ENCODE measurements around the gene KPNA1.
"Not testable (repeated sequence)": the region's sequence is repeated elsewhere in the genome, so short reads cannot be mapped to it uniquely, and the experiment has no call there.

Gene KPNA1

DNA sequence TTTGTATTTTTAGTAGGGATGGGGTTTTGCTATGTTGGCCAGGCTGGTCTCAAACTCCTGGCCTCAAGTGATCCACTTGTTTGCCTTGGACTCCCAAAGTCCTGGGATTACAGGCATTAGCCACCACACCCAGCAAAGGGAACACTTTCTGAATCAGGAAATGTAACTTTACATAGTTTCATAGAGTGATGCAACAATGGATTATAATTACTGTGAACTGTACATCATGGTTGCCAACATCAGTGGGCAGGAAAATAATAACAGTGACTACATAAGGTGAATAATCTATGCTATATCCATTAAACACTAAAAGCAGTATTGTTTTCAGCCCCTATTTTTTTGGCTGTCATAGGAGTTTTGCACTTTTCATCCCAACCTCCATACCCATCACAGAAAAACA lies 5.0 kb upstream of the KPNA1 start:
- no peak for DNase-seq

DNA sequence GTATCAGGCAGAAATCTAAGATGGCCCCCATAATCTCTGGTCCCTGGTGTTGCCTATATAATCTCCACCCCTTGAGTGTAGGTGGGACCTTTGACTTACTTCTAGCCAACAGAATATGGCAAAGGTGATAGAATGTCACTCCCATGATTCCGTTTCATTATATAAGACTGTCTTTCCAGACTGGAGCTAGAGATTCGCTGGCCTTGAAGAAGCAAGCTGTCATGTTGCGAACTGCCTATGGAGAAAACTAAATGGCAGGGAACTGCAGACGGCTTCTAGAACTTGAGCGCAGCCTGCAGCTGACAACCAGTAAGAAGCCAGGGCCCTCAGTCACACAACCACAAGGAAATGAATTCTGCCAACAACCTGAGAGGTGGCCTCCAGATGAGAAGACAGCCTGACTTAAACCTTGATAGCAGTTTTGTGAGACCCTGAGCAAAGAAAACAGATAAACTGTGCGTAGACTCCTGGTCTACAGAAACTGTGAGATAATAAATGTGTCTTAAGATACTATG lies 2.2 kb upstream of the KPNA1 start:
- DNase-seq, result no peak

DNA sequence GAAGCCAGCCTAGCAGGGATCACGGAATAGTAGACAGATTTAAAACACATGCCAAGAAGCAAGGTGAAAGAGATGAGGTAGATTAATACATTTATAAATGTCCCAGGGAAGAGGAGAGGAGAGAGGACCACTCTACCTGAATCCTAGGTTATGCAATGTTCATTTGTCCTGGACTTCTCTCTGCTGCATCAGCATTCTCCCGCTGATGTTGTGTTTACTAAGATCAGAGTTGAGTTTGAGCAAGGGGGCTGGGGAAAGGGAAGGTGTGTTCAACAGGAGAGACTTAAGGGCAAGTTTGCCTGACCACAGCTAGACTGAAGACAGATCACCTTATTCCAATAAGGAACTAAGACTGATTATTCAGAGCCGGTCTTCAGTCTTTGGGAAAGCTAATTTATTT lies 1.1 kb upstream of the KPNA1 start:
- no peak for DNase-seq

DNA sequence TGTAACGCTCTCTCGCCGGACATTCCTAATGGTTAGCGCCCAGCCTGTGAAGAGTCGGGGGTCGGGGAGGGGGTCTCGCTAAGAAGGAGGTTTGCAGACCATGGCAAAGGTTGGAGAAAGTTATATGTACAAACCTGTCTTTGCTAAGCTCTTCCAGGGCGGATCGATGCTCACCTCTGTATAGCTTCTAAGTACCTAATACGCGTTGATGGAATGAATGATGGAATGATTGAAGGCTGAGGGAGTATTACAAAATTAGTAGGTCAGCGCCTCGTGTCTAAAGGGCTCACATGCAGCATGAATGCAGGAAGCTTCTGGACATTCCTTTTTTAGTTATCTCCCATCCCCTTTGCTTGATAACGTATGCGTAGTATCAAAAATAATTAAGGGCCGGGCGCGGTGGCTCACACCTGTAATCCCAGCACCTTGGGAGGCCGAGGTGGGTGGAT lies 305 bp upstream of the KPNA1 start:
- no peak for DNase-seq

DNA sequence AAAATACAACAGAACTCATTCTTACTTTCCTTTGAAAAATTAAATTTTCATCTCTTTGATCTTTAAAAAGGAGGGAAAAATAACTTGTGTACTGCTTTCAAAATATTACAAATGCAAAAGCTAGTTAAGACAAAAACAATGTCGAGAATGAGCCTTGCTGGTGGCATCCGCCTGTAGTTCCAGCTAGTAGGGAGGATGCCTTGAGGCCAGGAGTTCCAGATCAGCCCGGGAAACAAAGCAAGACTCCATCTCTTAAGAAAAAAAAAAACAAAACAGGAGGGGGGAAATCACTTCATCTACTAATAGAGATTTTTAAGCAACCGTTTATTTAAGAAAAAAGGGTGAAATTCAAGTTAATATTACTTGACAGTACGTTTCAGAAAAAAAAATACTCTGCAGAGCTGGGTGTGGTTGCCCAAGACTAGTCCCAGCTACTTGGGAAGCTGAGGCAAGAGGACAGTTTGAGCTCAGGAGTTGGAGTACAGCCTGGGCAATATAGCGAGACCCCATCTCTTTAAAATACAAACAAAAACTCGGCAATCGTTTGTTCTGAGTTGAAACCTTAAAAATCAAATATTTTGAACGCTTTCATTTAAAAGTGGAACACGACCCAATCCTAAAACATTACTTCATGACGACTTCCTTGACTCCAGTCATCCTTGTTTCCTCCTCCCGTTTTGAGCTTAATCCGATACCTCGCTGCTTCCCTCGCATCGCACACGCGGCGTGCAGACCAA lies 1.2 kb downstream of the KPNA1 start:
- no peak for DNase-seq

DNA sequence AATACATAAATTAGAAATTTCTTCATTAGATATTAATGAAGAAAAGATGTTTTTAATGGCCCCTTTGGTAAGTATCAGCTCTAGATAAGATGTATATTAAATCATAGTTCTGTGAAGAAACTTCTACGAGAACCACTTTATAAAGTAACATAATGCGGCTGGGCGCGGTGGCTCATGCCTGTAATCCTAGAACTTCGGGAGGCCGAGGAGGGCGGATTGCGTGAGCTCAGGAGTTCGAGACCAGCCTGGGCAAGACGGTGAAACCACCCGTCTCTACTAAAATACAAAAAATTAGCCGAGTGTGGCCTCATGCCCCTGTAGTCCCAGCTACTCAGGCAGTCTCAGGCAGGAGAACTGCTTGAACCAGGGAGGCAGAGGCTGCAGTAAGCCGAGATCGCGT lies 2.5 kb downstream of the KPNA1 start:
- DNase-seq, result no peak

DNA sequence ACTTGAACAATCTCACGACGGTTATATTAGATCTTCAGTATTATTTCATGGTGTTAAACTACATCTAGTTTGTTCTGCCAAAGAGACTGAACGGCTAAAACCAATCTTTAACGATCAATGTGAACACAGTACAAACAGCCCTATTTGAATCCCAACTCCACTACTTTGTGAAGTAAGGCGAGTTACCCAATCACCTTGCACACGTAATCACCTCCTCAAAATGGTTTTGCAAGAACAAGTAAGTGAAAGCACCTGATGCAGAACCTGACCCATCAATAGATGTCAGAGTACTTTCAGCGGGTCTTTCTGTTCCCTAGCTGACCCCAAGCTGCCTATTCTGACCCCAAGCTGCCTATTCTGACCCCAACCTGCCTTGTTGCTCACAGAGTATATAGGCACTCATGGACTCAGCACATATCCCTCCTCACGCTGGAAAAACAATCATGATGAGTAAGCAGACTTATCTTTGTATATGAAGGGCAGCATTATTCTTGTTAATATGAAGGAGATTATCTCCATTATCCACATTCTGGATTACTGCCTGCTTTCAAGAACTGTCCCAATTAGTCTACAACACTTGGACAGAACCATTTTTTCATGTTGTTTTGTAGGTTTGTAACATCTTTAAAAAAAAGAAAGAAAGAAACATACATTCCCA lies 3.7 kb downstream of the KPNA1 start:
- DNase-seq, result no peak

DNA sequence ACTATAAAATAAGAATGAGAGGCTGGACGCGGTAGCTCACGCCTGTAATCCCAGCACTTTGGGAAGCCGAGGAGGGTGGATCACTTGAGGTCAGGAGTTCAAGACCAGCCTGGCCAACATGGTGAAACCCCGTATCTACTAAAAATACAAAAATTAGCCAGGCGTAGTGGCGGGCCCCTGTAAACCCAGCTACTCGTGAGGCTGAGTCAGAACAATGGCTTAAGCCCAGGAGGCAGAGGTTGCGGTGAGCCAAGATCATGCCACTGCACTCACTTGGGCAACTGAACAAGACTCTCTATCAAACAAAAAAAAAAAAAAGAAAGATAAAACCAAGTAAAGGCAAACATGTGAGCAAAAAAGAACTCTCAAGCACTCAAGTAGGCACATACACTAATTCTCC lies 5.8 kb downstream of the KPNA1 start:
- not testable (repeated sequence) for DNase-seq

DNA sequence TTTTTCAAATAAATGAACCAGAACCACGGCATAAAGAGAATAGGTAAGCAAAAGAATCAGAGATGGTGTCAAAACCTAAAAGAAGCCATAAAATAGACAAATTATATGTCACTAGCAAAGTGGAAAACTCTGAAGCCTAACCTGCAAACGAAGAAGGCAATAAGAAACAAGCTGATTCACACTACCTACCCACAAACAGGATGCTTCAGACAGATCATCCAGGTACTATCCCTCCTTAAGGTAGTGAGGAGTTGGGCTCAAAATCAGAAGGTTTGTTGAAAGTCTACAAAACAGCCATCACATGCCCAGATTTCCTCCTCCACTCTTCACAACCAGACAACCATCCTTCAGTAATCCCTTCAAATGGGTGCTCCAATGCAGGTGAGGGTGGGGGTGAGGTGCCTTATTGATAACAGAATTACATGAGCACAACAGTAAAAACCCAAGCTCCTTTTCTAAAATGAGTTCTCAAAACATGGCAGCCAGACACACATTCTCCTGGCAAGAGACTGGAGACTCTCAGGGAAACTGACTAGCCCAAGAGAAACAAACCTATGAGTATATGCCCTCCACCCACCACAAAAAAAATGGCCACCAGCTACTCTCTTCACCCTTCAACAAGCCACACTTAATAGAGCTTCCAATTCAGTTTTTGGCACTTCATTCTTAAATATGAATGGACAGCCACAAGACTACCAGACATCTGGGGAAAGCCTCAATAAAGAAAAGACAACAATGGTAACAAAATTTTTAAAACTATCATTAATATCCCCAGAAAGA lies 6.4 kb downstream of the KPNA1 start:
- no peak for DNase-seq

DNA sequence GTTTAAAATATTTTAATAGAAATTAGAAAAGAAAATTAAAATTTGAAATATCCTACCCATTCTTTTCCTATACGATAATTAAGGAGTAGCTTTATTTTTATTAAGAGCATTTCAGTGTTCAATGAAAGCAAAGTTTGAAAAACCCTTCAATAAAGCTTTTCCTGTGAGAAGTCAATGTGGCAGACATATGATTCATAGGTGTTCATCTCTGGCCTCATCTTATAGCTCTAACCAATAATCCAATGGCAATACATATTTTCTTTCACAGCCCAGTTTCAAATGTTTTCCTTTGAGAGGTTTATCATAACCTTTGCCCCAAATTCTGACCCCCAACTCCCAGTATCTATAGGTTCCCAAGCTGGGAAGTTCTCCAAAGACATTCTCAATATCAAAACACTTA lies 8.3 kb downstream of the KPNA1 start:
- DNase-seq, result no peak

DNA sequence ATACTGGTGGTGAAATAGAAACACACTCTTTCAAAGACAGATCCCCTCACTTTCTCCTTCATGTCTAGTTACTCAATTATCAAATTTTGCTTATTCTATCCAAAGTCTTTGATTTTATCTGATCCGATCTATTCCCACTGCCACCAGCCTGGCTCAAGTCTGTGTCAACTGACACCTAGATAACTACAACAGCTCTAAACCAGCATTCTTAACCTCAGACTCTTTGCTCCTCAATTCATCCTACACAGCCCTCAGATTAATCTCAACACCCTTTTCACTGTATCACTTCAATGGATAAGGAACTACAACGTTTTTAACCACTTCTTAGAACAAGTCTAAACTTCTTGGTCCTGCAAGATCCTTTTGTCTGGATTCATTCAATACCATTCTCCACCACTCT lies 9.1 kb downstream of the KPNA1 start:
- no peak for DNase-seq

DNA sequence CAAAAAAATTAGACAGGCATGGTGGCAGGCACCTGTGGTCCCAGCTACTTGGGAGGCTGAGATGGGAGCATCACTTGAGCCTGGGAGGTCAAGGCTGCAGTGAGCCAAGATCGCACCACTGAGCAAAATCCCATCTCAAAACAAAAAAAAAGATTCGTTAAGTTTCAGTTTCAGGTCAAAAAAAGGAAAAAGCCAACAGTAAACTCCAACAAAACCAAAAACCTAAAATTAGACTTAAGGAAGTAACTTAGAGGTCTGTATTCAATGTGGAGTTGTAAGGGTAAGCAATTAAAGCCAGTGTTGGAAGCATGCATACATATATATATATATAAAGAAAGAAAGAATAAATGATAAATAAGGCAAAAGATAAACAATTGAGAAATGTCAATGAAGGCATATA lies 11.8 kb downstream of the KPNA1 start:
- no peak for DNase-seq

DNA sequence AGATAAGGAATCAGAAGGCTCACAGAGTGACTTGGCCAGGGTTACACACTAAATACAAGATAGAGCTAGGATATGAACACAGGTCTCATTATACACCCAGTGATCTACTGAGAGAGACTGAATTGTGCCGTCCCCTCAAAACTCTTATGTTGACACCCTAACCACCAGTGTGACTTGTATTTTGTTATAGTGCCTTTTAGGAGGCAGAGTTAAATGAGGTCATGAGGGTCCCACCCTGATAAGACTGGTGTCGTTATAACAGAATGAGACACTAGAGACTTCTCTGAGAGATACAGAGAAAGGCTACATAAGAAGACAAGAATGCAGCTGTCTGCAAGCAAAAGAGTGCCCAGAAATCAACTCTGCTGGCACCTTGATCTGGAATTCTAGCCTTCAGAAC lies 12.6 kb downstream of the KPNA1 start:
- no peak for DNase-seq

DNA sequence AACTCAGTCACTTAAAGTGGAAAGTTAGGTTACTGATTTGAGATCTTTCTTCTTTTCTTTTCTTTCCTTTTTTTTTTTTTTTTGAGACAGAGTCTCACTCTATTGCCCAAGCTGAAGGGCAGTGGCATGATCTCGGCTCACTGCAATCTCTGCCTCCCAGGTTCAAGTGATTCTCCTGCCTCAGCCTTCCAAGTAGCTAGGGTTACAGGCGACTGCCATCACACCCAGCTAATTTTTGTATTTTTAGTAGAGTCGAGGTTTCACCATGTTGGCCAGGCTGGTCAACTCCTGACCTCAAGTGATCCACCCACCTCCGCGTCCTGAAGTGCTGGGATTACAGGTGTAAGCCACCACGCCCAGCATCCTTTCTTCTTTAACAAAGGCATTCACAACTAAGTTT lies 13.8 kb downstream of the KPNA1 start:
- DNase-seq, result not testable (repeated sequence)

DNA sequence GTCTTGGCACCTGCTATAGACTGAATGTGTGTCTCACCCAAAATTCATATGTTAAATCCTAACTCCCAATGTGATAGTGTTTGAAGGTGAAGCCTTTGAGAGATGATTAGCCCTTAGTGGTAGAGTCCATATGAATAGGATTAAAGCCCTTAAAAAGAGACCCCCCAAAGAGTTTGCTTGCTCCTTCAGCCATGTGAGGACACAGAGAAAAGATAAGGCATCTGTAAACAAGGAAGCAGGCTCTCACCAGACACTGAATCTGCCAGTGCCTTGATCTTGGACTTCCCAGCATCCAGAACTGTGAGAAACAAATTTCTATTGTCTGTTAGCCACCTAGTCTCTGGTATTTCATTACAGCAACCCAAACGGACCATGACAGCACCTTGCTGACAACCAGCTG lies 16.6 kb downstream of the KPNA1 start:
- no peak for DNase-seq

DNA sequence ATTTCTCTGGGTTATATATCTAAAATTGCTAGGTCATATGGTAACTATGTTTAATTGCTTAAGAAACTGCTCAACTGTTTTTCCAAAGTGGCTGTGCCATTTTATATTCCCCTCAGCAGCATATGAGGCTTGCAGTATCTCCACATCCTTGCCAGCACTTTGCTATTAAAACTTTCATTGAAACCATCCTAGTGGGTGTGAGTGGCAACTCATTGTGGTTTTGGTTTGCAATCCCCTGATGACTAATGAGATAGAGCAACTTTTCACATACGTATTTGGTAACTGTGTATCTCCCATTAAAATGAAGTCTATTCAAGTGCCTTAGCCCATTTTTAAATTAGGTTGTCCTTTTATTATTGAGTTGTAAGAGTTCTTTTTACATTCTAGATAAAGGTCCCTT lies 17.3 kb downstream of the KPNA1 start:
- DNase-seq, result no peak

DNA sequence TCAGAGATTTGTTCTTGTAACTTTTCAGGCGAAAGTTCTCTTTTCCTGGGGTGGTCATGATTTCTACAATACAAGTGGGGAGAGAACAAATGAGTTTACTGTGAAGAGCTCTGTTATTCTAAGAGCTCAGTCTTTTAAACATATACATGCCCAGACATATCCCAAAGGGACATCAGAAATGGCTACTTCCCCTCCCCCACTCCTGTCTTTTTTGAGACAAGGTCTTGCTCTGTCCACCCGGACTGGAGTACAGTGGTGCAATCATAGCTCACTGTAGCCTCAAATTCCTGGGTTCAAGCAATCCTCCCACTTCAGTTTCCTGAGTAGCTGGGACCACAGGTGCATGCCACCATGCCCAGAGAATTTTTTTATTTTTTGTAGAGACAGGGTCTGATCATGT lies 18.2 kb downstream of the KPNA1 start:
- DNase-seq, result no peak

DNA sequence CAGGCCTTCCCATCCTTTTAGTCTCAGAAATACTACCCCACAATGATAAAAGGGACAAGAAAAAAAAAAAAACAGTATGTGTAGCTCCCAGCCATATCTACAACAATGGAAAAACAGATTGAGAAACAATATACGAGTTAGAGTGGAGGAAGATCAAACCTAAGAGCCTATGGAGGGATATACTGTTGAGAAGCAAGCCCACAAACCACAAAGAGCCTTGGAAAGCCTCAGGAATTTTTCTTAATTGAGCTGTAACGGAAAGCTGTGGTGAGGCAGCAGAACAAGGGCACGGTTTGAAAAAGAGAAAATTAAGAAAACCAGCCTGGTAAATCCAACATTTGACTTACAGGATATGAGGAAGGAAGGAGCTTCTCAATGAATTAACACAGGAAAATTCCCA lies 21.4 kb downstream of the KPNA1 start:
- DNase-seq, result no peak

DNA sequence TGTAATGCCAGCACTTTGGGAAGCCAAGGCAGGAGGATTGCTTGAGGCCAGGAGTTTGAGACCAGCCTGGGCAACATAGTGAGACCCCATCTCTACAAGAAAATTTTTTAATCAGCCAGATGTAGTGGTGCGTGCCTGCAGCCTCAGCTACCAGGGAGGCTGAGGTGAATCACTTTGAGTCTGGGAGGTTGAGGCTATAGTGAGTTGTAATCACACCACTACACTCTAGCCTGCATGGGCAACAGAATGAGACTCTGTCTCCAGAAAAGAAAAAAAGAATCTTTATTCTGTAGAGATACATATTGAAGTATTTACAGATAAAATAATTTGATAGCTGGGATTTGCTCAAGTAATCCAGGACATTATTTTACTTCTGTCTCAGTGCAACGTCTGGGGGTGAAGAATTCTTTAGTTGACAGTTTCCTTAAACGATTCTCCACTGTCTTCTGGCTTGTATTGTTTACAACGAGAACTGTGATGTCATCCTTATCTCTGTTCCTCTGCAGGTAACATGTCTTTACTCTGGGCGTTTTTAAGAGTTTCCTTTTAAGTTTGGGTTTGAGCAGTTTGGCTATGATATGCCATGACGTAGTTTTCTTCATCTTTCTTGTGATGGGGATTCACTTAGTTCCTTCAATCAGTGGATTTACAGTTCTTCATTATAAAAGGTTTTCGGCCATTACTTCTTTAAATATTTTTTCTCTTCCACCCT lies 26.3 kb downstream of the KPNA1 start:
- no peak for DNase-seq

DNA sequence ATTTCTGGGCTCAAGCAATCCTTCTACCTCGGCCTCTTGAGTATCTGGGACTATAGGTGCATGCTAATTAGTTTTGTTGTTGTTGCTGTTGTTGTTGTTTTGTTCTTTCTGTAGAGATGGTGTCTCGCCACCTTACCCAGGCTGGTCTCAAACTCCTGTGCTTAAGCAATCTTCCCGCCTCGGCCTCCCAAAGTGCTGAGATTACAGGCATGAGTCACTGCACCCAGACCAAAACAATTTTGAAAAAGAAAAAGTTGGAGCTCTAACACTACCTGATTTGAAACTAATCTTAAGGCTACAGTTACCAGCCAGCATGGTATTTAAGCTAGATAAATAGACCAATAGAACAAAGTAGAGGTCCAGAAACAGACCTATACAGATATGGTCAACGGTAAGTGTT lies 29.8 kb downstream of the KPNA1 start:
- DNase-seq, result no peak

DNA sequence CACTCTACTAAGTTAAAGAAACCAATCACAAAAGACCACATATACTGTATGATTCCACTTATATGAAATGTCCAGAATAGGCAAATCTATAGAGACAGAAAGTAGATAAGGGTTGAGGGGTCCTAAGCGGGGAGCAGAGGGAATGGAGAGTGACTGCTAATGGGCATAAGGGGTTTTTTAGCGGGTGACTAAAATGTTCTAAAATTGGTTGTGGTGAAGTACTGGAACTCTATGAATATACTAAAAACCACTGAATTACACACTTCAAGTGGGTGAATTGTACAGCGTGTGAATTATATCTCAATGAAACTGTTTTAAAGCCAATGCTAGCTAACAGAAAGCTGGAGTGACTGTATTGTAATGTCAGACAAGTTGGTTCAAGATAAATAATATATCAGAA lies 33.3 kb downstream of the KPNA1 start:
- no peak for DNase-seq

DNA sequence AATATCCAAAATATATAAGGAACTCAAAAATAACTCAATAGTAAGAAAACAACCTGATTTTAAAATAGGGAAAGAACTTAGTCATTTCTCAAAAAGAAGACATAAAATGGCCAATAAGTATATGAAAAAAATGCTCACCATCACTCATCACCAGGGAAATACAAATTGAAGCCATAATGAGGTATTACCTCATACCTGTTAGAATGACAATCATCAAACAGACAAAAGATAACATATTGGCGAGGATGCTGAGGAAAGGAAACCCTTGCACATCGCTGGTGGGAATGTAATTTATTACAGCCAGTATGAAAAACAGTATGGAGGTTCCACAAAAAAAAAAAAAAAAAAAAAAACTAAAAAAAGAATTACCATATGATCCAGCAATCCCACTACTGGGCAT lies 38.2 kb downstream of the KPNA1 start:
- DNase-seq, result no peak

DNA sequence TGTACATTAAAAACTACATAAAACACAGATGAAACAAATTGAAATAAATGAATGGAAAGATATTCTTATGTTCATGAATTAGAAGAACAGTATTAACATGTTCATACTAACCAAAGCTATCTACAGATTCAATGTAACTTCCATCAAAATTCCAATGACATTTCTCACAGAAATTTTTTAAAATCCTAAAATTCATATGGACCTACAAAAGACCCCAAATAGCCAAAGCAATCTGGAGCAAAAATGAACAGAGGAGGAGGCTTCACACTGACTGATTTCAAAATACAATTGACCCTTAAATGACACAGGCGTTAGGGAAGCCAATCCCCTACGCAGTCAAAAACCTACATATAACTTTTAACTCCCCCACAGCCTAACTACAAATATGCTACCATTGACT lies 39.4 kb downstream of the KPNA1 start:
- DNase-seq, result no peak

Measured in NCI-H2081 treated with DMSO at 0.1 percent for 48 hours (cell line).